K562 (cell line): ENCODE results near the gene IQGAP3. TPM values are rescaled to one million over a fixed set of nuclear protein-coding genes. Genes with fewer than 3 reads are reported as not detected.

Experiments
- ARID1B ChIP-seq: fragments of 450-650 bp; IDR thresholded peaks from 2 replicates; pipeline ENCODE4 v1.6.1; 2016; ENCODE audit warnings: antibody characterized with exemption, mild to moderate bottlenecking, inconsistent platforms
- GABPB1 ChIP-seq: sonication (generic); formaldehyde crosslinking; IDR thresholded peaks from 2 replicates; pipeline ENCODE4 v1.8.0; 2022; ENCODE audit warnings: mild to moderate bottlenecking, missing genetic modification reagents
- HMG20A ChIP-seq: fragments of 450-650 bp; formaldehyde crosslinking; conservative IDR thresholded peaks from 2 replicates; pipeline ENCODE4 v1.4.0; 2020; ENCODE audit warnings: mild to moderate bottlenecking, mixed read lengths
- KLF16 ChIP-seq: IDR thresholded peaks from 2 replicates; pipeline ENCODE4 v1.6.1; 2016; ENCODE audit warnings: antibody characterized with exemption
- MAFF ChIP-seq: IDR thresholded peaks from 2 replicates; pipeline ENCODE4 v1.6.1; 2012; ENCODE audit warnings: low read length, improper control_type of control experiment
- MYC ChIP-seq, 2 experiments: fragments of 250-450 bp in 1 of 2; sonication (Bioruptor Pico) in 1 of 2; IDR thresholded peaks; 2 replicates each; pipeline versions ENCODE4 v1.5.1 to v1.6.1; 2012 to 2021; ENCODE audit warnings: low read depth in 2 of 2, borderline replicate concordance in 1 of 2, improper control_type of control experiment in 1 of 2, low read length in 1 of 2, mild to moderate bottlenecking in 1 of 2, moderate library complexity in 1 of 2
- NCOR1 ChIP-seq: fragments of 450-650 bp; IDR thresholded peaks from 2 replicates; pipeline ENCODE4 v1.6.1; 2016; ENCODE audit warnings: mild to moderate bottlenecking, moderate library complexity
- NFATC3 ChIP-seq: fragments of 450-650 bp; IDR thresholded peaks from 2 replicates; pipeline ENCODE4 v1.6.1; 2017; ENCODE audit warnings: mild to moderate bottlenecking
- ZNF707 ChIP-seq: fragments of 250-450 bp; sonication (Bioruptor Pico); conservative IDR thresholded peaks from 2 replicates; pipeline ENCODE4 v1.8.0; 2022; ENCODE audit warnings: inconsistent platforms, mild to moderate bottlenecking, moderate library complexity
- ZNF77 ChIP-seq: fragments of 250-450 bp; sonication (Bioruptor Pico); IDR thresholded peaks from 2 replicates; pipeline ENCODE4 v1.5.0; 2020
- polyA plus RNA-seq, 8 experiments: library from polyadenylated mRNA; depleted of rRNA in 4 of 8; stranded (reverse) in 5 of 8; unstranded in 3 of 8; fragments of >200 nt; fragmentation: Nextera tagmentation in 2 of 8; fragmentation: Illumina TruSeq in 1 of 8; extraction: Ambion mirVana in 2 of 8; extraction: Trizol in 1 of 8; gene quantifications; 2 replicates each; pipeline versions ENCODE4 v1.2.1 to v1.2.3, GENCODE V29; 2011 to 2014; ENCODE audit warnings: inconsistent platforms in 1 of 8, missing spikeins in 1 of 8
- total RNA-seq, 7 experiments: library from RNA; depleted of rRNA in 6 of 7; stranded (reverse); fragments of >200 nt in 6 of 7; fragmentation: Illumina TruSeq in 2 of 7; extraction: Trizol in 2 of 7; gene quantifications; 2 replicates each; pipeline versions ENCODE4 v1.2.1 to v1.2.3, GENCODE V29; 2011 to 2021; ENCODE audit warnings: low replicate concordance in 1 of 7
- TF ChIP-seq, protein P1 (sequence below): fragments of 450-650 bp; IDR thresholded peaks from 2 replicates; pipeline ENCODE4 v1.6.1; 2017; ENCODE audit warnings: antibody characterized with exemption
- TF ChIP-seq, protein P2 (sequence below): fragments of 200-600 bp; sonication (generic); IDR thresholded peaks from one replicate; pipeline ENCODE4 v1.6.1; 2012; ENCODE audit warnings: mild to moderate bottlenecking, low read depth, low read length, inconsistent platforms
- TF ChIP-seq, protein P3 (sequence below), 2 experiments: fragments of 450-650 bp; conservative IDR thresholded peaks; 2 replicates each; pipeline ENCODE4 v1.6.1; 2017; ENCODE audit warnings: mild to moderate bottlenecking in 2 of 2, moderate library complexity in 2 of 2

Gene IQGAP3
- total and polyA plus RNA-seq, 9 of the 15 experiments (the other 6 are each of a cell fraction or from before 2014, with no cell fraction given), result 1.4 to 16.6 (median 11.9) TPM

DNA sequence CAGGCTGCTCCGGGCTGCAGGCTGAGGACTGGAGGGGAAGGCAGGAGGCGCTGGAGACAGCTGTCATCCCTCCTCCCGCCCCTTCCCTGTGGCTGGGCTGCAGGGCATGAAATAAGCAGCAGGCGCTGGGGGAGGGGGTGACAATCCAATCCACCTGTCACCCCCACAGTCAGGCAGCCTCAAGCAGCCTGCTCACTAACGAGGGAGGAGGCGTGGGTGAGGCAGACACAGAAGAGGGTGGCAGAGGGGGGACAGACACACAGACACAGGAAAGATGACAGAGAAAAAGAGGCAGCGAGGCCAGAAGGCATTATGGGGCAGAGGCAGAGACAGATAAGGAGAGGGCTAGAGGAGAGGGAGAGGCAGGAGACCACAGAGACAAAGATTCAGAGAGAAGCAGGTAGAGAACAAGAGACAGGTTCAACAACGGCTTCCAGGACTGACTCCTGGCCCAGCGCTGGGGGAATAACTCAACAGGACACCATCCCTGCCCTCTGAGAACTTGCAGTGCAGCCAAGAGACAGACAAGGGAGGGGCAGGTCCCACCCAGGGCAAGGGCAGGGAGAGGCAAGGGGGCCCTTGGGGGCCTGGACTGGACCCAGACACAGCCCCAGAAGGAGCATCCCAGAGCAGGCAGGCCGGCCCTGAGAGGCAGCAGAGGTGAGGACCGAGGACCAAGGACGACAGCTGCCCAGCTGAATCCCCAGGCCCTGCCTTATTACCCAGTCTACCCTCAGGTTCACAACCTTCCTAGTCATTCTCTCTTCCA is 83.0 kb downstream of the IQGAP3 start (continued):
- TF ChIP-seq, protein P1, sequence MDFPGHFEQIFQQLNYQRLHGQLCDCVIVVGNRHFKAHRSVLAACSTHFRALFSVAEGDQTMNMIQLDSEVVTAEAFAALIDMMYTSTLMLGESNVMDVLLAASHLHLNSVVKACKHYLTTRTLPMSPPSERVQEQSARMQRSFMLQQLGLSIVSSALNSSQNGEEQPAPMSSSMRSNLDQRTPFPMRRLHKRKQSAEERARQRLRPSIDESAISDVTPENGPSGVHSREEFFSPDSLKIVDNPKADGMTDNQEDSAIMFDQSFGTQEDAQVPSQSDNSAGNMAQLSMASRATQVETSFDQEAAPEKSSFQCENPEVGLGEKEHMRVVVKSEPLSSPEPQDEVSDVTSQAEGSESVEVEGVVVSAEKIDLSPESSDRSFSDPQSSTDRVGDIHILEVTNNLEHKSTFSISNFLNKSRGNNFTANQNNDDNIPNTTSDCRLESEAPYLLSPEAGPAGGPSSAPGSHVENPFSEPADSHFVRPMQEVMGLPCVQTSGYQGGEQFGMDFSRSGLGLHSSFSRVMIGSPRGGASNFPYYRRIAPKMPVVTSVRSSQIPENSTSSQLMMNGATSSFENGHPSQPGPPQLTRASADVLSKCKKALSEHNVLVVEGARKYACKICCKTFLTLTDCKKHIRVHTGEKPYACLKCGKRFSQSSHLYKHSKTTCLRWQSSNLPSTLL, result no peak
- TF ChIP-seq ZNF707 (CRISPR knock-in tag) (no peak), MYC (IDR thresholded peaks at IDR 0.05; ENCODE audit: low read depth, low read length) (no peak), MYC (CRISPR knock-in tag; IDR thresholded peaks at IDR 0.05; ENCODE audit: borderline replicate concordance, low read depth) (no peak), KLF16 (no peak), NCOR1 (no peak), ARID1B (peak; percentile 52), GABPB1 (CRISPR knock-in tag) (no peak), NFATC3 (no peak), HMG20A (CRISPR knock-in tag) (no peak), MAFF (no peak), ZNF77 (CRISPR knock-in tag) (no peak)
- TF ChIP-seq, protein P2, sequence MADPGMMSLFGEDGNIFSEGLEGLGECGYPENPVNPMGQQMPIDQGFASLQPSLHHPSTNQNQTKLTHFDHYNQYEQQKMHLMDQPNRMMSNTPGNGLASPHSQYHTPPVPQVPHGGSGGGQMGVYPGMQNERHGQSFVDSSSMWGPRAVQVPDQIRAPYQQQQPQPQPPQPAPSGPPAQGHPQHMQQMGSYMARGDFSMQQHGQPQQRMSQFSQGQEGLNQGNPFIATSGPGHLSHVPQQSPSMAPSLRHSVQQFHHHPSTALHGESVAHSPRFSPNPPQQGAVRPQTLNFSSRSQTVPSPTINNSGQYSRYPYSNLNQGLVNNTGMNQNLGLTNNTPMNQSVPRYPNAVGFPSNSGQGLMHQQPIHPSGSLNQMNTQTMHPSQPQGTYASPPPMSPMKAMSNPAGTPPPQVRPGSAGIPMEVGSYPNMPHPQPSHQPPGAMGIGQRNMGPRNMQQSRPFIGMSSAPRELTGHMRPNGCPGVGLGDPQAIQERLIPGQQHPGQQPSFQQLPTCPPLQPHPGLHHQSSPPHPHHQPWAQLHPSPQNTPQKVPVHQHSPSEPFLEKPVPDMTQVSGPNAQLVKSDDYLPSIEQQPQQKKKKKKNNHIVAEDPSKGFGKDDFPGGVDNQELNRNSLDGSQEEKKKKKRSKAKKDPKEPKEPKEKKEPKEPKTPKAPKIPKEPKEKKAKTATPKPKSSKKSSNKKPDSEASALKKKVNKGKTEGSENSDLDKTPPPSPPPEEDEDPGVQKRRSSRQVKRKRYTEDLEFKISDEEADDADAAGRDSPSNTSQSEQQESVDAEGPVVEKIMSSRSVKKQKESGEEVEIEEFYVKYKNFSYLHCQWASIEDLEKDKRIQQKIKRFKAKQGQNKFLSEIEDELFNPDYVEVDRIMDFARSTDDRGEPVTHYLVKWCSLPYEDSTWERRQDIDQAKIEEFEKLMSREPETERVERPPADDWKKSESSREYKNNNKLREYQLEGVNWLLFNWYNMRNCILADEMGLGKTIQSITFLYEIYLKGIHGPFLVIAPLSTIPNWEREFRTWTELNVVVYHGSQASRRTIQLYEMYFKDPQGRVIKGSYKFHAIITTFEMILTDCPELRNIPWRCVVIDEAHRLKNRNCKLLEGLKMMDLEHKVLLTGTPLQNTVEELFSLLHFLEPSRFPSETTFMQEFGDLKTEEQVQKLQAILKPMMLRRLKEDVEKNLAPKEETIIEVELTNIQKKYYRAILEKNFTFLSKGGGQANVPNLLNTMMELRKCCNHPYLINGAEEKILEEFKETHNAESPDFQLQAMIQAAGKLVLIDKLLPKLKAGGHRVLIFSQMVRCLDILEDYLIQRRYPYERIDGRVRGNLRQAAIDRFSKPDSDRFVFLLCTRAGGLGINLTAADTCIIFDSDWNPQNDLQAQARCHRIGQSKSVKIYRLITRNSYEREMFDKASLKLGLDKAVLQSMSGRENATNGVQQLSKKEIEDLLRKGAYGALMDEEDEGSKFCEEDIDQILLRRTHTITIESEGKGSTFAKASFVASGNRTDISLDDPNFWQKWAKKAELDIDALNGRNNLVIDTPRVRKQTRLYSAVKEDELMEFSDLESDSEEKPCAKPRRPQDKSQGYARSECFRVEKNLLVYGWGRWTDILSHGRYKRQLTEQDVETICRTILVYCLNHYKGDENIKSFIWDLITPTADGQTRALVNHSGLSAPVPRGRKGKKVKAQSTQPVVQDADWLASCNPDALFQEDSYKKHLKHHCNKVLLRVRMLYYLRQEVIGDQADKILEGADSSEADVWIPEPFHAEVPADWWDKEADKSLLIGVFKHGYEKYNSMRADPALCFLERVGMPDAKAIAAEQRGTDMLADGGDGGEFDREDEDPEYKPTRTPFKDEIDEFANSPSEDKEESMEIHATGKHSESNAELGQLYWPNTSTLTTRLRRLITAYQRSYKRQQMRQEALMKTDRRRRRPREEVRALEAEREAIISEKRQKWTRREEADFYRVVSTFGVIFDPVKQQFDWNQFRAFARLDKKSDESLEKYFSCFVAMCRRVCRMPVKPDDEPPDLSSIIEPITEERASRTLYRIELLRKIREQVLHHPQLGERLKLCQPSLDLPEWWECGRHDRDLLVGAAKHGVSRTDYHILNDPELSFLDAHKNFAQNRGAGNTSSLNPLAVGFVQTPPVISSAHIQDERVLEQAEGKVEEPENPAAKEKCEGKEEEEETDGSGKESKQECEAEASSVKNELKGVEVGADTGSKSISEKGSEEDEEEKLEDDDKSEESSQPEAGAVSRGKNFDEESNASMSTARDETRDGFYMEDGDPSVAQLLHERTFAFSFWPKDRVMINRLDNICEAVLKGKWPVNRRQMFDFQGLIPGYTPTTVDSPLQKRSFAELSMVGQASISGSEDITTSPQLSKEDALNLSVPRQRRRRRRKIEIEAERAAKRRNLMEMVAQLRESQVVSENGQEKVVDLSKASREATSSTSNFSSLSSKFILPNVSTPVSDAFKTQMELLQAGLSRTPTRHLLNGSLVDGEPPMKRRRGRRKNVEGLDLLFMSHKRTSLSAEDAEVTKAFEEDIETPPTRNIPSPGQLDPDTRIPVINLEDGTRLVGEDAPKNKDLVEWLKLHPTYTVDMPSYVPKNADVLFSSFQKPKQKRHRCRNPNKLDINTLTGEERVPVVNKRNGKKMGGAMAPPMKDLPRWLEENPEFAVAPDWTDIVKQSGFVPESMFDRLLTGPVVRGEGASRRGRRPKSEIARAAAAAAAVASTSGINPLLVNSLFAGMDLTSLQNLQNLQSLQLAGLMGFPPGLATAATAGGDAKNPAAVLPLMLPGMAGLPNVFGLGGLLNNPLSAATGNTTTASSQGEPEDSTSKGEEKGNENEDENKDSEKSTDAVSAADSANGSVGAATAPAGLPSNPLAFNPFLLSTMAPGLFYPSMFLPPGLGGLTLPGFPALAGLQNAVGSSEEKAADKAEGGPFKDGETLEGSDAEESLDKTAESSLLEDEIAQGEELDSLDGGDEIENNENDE, result no peak
- TF ChIP-seq, protein P3, sequence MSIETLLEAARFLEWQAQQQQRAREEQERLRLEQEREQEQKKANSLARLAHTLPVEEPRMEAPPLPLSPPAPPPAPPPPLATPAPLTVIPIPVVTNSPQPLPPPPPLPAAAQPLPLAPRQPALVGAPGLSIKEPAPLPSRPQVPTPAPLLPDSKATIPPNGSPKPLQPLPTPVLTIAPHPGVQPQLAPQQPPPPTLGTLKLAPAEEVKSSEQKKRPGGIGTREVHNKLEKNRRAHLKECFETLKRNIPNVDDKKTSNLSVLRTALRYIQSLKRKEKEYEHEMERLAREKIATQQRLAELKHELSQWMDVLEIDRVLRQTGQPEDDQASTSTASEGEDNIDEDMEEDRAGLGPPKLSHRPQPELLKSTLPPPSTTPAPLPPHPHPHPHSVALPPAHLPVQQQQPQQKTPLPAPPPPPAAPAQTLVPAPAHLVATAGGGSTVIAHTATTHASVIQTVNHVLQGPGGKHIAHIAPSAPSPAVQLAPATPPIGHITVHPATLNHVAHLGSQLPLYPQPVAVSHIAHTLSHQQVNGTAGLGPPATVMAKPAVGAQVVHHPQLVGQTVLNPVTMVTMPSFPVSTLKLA (conservative IDR thresholded peaks at IDR 0.05), result peak in 1 of 2 experiments; percentile 44; a peak in 1 of 4 replicates
